GM04503 (cell line): ENCODE measurements around the gene CSDE1.

Experiments used
- DNase-seq: peaks from one replicate; pipeline ENCODE4 v3.0.0-alpha.2; 2012; ENCODE audit warnings: low read depth

CSDE1 gene

DNA sequence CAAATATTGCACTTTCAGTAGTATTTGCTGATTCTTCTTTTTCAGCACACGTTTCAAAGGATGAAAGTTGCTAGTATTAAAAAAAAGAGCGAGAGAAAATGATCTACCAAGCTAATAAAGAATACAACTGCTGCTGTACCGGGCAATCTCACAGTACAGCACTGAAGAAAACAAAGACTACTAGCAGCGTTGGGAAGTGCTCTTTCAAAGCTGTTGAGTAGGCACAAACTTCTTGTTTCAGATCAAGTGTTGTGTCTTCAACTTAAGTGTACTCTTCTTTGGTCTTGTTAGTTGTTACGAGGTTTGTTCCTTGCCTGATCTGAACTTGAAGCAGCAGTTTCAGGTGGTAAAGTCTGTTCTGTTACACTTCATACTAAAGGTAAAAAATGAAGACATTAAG is 7.9 kb downstream of the CSDE1 start:
- no peak for DNase-seq

DNA sequence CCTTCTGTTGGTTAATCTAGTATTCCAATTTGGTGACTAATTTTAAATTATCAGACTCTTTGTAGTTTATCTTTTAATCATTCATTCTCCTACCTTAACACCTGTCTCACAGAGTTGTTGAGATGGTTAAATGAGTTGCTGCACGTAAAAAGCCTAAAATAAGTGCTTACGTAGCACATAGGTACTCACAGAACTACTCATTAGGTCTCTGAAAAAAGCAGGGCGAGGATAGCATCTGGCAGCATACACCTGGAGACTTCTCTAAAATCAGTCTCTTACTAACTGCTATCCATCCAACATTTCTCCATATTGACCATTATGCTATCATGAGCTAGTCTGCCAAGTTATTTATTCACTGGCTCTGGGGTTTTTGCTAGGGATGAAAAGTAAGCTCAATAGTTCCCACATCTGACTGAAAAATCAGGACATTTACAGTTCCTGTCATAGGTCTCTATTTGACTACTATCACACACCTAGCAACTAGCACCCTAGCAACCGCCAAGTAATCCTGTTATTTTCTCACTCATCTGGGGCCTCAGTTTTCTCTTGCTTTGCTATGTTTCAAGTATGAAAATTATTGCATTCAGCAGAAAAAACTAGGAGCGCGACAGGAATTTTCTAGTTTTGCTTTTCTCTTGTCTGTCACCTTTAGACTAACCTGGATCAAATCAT is 11.2 kb downstream of the CSDE1 start:
- no peak for DNase-seq

- no peak for DNase-seq
These were observed 12.5 kb downstream of the CSDE1 start for GRCh38 chr1:114745291-114745690.

DNA sequence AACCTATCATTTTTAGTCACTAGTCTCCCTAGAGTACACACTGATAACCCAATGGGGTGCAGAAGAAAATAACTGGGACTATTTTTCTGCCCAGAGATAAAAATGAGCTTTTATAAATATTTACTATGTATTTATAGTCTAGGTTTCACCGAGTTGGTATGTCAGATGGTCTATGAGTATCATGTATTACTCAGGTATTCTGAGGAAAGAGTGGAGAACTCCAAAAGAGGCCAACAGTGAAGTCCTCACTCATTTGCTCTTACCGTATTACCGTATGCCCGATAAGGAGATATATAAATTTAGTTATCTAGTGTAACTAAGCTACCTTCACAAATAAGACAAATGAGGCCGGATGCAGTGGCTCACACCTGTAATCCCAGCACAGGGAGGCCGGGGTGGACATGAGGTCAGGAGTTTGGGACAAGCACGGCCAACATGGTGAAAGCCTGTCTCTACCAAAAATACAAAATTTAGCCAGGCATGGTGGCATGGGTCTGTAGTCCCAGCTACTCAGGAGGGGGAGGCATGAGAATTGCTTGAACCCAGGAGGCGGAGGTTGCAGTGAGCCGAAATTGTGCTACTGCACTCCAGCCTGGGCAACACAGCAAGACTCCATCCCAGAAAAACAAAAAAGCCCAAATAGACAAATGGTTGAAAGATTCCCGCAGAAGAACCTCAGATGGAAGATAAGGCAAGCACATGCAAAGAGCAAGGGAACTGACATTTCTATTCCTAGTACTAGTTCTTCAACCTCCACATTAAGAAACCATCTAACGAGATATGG is 15.6 kb downstream of the CSDE1 start:
- DNase-seq = no peak

- no peak for DNase-seq
These were observed 17.5 kb downstream of the CSDE1 start for GRCh38 chr1:114740331-114740730.

GRCh38 chr1:114737314-114737849 is 20.4 kb downstream of the CSDE1 start:
- DNase-seq = no peak

GRCh38 chr1:114735479-114735878 is 22.3 kb downstream of the CSDE1 start:
- DNase-seq = no peak

- DNase-seq = no peak
These were observed 28.0 kb downstream of the CSDE1 start for GRCh38 chr1:114729782-114730181.

- DNase-seq = no peak
These were observed 29.2 kb downstream of the CSDE1 start for GRCh38 chr1:114728553-114728952.

DNA sequence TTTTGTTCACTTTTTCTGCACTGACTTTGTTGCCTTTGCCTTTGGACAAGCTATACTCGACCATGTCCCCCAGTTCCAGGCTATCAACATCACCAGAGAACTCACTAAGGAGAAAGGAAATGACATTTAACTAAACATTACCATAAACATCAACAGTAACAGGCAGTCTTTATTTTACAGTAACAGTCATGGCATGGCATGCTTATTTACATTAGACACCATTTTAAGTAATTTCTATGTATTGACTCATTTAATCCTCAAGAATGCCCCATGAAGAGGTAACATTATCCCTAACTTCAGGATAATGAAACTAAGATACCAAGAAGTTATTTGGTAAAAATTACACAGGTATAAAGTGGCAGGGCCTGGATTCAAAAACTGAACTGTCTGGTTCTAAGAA is 32.6 kb downstream of the CSDE1 start:
- DNase-seq = no peak

DNA sequence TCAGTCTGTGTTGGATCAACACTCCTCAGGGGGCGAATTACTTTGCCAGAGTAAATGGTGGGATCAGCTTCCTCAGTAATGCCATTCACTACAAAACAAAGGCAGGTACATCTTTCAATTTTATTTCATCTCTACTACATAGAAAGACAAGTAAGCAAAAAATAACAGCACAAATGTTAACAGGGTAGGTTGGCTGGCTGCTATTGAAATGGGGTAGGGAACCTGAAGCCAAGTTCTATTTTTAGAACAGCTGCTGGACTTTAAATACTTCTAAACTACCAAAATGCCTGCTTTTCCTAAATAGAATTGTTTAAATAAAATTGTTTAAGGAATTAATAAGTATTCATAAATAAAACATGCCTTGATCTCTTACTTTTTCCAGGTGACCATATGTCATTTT is 33.9 kb downstream of the CSDE1 start:
- DNase-seq = no peak

DNA sequence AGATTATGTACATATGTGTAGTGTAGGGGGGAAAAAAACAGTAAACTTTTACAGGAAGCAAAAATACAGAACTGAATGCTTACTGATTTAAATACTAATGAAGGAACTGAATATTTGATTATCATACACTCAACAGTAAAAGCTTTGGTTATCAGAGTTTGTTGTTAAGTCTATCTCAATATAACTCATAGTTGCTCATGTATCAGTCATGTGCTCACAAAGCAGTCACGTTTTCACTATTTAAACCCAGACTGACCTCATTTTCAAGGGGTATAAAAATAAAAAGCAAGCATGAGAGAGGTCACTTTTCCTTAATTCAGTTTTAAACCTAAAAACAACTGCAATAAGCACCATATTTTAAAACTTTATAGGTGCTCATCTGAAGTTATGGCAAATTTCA is 34.3 kb downstream of the CSDE1 start:
- no peak for DNase-seq

DNA sequence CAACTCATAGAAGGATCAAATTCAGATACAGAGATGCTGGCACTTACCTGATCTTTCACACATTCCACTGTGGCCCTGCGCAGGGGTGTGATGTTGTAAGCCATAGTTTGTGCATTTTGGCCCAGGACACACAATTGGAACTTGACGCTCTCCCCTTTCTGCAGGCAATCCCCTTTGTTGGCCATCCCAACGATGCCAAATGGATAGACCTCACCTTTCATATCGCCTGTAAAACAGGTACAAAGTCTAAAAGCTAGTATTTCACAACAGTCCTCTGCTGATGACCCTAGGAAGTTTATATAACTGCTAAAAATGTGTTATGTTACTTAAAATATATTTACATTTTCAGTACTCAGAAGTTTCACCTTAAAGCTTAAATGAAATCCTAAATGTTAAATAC is 37.3 kb downstream of the CSDE1 start:
- no peak for DNase-seq

GRCh38 chr1:114719424-114719787 is 38.4 kb downstream of the CSDE1 start:
- no peak for DNase-seq

DNA sequence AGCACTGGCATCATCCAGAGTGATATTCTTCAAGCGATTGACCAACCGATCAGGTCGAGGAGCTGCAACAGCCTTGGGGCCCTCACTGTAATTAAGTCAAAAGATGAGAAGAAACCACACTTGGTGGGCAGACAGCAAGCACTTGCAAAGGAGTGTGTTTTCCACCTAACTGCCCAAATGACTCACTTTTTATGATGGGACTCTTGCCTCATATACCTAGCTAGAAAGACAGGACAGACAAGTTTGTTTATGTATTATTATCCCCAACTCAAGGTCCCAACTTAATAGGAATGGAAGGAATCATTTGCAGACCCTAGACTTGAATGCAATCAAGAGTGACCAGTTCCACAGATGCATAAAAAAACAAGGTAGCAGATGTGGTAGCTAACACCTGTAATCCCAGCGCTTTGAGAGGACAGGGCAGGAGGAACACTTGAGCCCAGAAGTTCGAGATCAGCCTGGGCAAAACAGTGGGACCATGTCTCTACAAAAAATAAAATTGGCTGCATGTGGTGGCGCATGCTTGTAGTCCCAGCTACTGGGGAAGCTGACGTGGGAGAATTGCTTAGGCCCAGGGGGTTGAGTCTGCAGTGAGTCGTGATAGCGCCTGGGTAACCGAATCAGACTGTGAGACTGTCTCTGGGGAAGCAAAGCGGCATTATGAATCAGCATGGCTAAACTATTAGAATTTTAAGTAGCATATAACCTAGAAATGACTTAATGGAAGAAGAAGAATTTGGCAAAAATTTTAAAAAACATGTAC is 38.9 kb downstream of the CSDE1 start:
- no peak for DNase-seq

GRCh38 chr1:114716304-114717170 is 41.2 kb downstream of the CSDE1 start, which contains the start of gene NRAS:
Gene NRAS (minus strand): TSS chr1:114716771. CDS start chr1:114716160, 611 bp downstream.
- peak; percentile 41 for DNase-seq

GRCh38 chr1:114715952-114716303 is 41.9 kb downstream of the CSDE1 start:
- no peak for DNase-seq

GRCh38 chr1:114712977-114713376 is 44.8 kb downstream of the CSDE1 start:
- DNase-seq = no peak

GRCh38 chr1:114710360-114710759 is 47.4 kb downstream of the CSDE1 start:
- DNase-seq = no peak

DNA sequence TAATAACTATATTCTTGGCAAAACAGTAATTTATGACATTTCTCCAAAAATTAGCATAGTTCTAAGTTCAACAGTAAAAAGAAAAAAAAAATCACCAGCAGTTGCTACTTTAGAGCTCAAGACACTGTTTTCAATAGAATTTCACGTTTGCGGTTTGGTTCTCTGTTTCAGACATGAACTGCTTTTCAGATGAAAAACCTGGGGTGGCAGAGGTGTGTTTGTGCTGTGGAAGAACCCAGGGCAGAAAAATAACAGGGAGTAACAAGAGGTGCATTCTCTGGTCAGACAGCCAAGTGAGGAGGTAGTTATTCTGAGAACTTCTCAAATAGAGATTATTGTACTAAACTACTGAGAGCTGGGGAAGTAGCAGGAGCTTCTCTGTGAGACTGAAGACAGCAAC is 50.2 kb downstream of the CSDE1 start:
- no peak for DNase-seq

DNA sequence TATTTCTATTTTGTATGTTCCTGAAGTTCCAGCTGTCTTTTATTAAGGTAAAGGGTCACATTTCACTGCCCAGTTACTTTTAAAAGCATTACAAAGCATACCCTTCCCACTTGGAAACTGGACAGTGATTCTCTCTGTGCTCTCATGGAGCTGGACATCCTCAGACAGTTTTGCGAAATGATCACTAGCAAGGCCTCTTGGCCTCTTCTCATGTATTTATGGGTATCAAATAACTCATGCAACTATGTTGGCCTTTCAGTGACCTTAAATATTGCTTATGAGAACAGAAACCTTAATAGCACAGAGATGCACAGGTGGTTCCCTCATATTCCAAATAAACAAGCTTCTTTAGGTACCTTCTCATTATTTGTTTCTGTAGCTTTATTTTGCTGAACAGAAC is 54.5 kb downstream of the CSDE1 start:
- DNase-seq = no peak

- no peak for DNase-seq
These were observed 55.0 kb downstream of the CSDE1 start for GRCh38 chr1:114702737-114703136.
